Measurements from ENCODE around the gene USP37.
"Not testable (repeated sequence)": the region's sequence is repeated elsewhere in the genome, so short reads cannot be mapped to it uniquely, and the experiment has no call there.

Gene USP37

GRCh38 chr2:218554225-218554624 lies 13.9 kb downstream of the USP37 start:
- DNase-seq, result not testable (repeated sequence)

- no peak for DNase-seq
Observed at GRCh38 chr2:218547978-218548377, 20.2 kb downstream of the USP37 start.

- DNase-seq, result no peak
Observed at GRCh38 chr2:218547511-218547910, 20.6 kb downstream of the USP37 start.

- no peak for DNase-seq
Observed at GRCh38 chr2:218546012-218546411, 22.1 kb downstream of the USP37 start.

- no peak for DNase-seq
Observed at GRCh38 chr2:218540015-218540414, 28.1 kb downstream of the USP37 start.

- DNase-seq, result no peak
Observed at GRCh38 chr2:218536804-218537494, 31.2 kb downstream of the USP37 start.

DNA sequence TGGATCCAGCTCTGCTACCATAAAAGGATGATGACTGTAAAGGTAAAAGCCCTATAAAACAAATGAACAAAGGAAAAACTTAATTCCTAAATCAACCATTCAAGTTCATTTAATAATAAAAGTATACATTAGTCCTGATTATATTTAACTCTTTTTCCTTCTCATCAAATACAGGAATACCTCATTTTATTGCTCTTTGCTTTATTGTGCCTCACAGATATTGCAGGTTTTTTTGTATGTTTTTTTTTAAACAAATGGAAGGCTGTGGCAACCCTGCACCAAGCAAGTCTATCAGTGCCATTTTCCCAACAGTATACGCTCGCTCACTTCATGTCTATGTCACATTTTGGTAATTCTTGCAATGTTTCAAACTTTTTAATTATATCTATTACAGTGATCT lies 38.2 kb downstream of the USP37 start:
- no peak for DNase-seq

DNA sequence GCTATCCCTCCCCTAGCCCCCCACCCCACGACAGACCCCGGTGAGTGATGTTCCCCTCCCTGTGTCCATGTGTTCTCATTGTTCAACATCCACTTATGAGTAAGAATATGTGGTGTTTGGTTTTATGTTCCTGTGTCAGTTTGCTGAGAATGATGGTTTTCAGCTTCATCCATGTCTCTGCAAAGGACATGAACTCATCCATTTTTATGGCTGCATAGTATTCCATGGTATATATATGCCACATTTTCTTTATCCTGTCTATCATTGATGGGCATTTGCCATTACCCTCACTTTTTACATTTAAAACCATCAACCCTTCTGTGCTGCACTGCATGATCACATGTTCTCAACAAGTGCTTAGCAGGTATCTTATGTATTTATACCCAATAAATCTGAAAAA lies 39.7 kb downstream of the USP37 start:
- DNase-seq, result not testable (repeated sequence)

DNA sequence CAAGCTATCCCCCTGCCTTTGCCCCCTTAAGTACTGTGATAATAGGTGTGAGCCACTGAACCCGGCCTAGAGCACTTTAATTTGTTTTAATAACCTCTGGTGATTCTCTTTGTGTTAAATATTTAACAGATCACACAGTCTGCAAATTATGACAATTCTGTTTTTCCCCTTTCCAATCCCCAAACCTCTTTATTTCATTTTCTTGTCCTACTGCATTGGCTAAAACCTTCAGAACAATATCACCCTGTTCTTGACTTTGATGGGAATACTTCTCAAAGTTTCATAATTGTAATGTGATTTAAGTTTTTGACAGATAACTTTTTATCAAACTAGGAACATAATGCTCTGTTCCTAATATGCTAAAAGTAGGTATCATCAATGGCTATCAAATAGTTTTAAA lies 44.5 kb downstream of the USP37 start:
- DNase-seq, result no peak

- no peak for DNase-seq
Observed at GRCh38 chr2:218518876-218519275, 49.3 kb downstream of the USP37 start.

DNA sequence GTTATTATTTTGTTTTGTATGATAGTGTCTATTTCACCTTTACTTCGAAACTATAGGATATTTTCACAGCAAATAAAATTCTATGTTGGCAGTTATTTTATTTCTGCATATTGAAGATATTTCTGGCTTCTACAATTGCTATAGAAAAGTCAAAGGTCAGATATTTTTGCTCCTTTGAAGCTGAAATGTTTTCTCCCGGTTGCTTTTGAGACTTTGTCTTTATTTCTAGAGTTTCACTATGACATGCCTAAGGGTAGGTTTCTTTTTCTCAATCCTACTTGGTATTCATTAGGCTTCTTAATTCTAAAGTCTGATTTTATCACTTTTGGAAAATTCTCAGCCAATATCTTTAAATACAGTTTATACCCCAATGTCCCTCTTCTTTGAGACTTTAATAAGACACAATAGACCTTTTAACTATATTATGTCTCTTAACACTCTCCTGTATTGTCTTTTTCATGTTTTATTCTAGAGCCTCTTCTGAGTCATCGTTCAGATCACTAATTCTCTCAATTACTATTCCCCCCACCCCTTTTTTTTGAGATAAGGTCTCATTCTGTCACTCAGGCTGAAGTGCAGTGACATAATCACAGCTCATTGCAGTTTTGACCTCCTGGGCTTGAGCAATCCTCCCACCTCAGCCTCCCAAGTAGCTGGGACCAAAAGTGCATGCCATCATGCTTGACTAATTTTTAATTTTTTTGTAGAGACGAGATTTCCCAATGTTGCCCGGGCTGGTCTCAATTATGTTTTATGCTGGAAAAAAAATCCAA lies 50.5 kb downstream of the USP37 start:
- no peak for DNase-seq

GRCh38 chr2:218516614-218517013 lies 51.5 kb downstream of the USP37 start:
- DNase-seq, result no peak

- DNase-seq, result no peak
Observed at GRCh38 chr2:218513676-218514075, 54.5 kb downstream of the USP37 start.

DNA sequence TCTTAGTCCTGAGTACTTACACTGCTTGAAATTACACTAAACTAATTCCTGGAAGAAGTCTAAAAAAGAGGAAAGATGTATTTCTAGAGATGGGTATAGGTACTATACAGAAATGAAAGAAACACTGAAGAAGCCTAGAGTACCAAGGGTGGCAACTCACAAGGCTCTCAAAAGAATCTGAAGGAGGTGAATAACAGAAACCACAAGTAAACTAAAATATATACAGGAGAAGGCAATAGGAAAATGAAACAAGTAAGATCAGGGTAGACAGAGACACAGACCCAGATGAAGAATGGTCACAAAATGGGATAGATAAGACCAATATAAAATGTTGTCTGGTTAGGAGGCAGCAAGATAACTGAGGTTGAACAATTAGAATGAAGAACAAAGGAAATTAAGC lies 59.9 kb downstream of the USP37 start:
- no peak for DNase-seq

GRCh38 chr2:218505754-218506371 lies 62.3 kb downstream of the USP37 start:
- DNase-seq, result no peak

GRCh38 chr2:218501665-218502064 lies 66.5 kb downstream of the USP37 start:
- DNase-seq, result no peak

DNA sequence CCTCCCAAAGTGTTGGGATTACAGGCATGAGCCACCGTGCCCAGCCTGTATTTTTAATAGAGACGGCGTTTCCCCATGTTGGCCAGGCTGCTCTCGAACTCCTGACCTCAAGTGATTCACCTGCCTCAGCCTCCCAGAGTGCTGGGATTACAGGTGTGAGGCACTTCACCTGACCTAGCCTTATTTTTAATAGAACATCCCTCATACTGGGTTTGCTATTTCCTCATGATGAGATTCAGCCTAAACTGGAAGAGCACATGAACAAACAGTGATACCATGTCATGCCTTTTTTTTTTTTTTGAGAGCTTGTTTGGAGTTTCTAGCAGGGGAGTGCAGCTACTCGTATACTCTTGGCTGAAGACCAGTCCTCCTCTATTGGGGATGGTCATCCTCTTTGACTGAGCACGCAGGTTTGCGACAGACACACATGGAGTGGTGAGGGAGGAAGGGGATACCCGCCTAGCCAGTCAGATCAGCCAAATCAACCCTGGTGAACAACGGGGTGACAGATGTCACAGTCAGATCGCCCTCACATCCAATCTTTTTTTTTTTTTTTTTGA lies 67.6 kb downstream of the USP37 start:
- no peak for DNase-seq

- DNase-seq, result peak; percentile 5
Observed at GRCh38 chr2:218485986-218486667, 82.0 kb downstream of the USP37 start.

DNA sequence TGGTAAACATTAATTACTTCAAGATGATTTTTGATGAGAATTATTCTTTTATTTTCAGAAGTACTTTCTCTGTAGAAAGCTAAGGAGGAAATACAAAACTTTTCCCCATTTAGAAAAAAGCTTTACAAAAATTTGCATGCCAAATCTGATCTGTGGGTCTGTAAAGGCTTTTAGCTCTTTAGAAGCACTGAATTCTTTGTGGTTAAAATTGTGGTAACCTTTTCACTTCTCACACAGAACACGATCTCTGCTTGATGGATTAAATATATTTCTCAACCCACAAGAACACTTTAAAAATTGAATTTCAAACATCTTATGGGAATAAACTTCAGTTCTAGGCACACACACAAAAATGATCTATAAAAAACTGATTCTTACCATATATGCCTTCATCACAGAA lies 85.5 kb downstream of the USP37 start:
- DNase-seq, result no peak

- DNase-seq, result no peak
Observed at GRCh38 chr2:218479595-218479994, 88.6 kb downstream of the USP37 start.

DNA sequence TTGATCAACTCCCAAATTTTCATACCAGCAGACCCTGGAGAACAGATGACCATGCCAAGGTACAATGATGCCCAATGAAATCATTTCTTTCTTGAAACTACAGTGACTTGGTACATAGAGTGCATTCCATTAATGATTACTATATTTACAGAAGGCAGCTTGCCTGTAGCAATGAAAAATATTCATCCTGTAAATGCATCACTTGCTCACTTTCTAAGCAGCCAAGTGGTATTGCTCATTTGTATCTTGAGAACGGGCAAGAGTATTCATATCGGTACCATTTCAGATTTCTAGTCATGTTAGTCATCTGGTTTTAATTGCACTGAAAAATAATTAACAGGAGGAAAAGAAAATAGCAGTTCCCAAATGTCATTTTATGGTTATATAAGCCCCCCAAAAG lies 89.6 kb downstream of the USP37 start:
- no peak for DNase-seq

DNA sequence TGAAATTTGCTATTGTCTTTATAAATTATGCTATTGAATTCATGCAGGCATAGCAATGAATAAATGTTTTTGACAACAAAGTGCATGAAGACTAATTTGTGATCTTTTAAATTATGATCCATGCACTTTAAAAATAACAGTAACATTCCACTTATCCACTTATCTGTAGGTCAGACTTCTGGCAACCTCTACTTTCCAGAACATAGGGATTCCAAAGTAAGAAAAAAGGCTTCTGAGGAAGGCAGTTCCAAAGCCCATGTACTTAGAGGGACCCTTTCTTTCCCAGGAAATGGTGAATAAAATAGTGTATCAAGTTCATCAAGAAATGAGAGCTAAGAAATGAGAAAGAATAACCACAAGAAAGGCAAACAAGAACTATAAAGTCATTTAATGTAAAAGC lies 90.9 kb downstream of the USP37 start:
- DNase-seq, result no peak

DNA sequence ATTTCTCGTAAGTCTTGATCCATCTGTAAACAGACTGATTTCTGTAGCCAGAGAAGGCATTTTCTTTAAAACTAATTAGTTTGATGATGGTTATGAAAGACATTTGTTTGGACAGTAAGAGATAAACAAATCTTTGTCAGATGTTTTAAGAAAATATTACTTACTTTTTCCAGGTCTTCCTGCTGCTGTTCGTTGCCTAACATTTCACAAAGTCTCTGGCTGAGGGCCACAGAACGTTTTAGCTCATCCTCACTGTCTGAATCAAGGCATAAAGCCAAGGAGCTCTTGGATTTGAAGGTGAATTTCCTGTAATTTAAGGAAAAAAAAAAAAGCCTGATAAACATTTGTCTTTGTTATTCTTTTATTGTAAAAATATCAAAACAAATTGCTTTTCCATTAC lies 91.5 kb downstream of the USP37 start:
- DNase-seq, result no peak
